Neural cell (in vitro differentiated cells): Measurements from ENCODE around the gene CTNNBL1. TPM values are rescaled to one million over a fixed set of nuclear protein-coding genes. Genes with fewer than 3 reads are reported as not detected.

Experiments used
- H2AFZ ChIP-seq: fragments of 200-600, 300-800 bp; sonication (generic), shearing (Covaris generic); 2 replicates; pipeline ENCODE4 v1.6.0; 2014; ENCODE audit warnings: low read depth, mild to moderate bottlenecking, antibody characterized with exemption, low read length, moderate library complexity
- H3F3A ChIP-seq: fragments of 200-600 bp; shearing (Covaris generic); 2 replicates; pipeline ENCODE4 v1.6.1; 2016; ENCODE audit warnings: mild to moderate bottlenecking, moderate library complexity, mixed read lengths, antibody characterized with exemption, low read length; ENCODE audit not compliant: insufficient read depth, poor library complexity, severe bottlenecking
- H3K27ac ChIP-seq: fragments of 200-600, 300-800 bp; sonication (generic), shearing (Covaris generic); 2 replicates; pipeline ENCODE4 v1.5.1; 2014; ENCODE audit warnings: mild to moderate bottlenecking, low read length, moderate library complexity
- H3K27me3 ChIP-seq: fragments of 300-800, 200-600 bp; sonication (generic), shearing (Covaris generic); 2 replicates; pipeline ENCODE4 v1.6.0; 2014; ENCODE audit warnings: mild to moderate bottlenecking, low read depth, low read length, moderate library complexity; ENCODE audit not compliant: insufficient read depth
- H3K36me3 ChIP-seq: fragments of 300-800, 200-600 bp; sonication (generic), shearing (Covaris generic); 2 replicates; pipeline ENCODE4 v1.5.1; 2014; ENCODE audit warnings: mild to moderate bottlenecking, antibody characterized with exemption, low read length, moderate library complexity; ENCODE audit not compliant: insufficient read depth
- H3K4me2 ChIP-seq: fragments of 300-800, 200-600 bp; sonication (generic), shearing (Covaris generic); 2 replicates; pipeline ENCODE4 v1.6.0; 2014; ENCODE audit warnings: mild to moderate bottlenecking, low read length
- H3K4me3 ChIP-seq: fragments of 300-800, 200-600 bp; sonication (generic), shearing (Covaris generic); 2 replicates; pipeline ENCODE4 v1.5.1; 2014; ENCODE audit warnings: mild to moderate bottlenecking, low read length, moderate library complexity
- H3K79me2 ChIP-seq: fragments of 200-600 bp; shearing (Covaris generic); replicated peaks from 2 replicates; pipeline ENCODE4 v1.6.0; 2014; ENCODE audit warnings: mild to moderate bottlenecking, low read length, moderate library complexity; ENCODE audit not compliant: insufficient read depth
- H3K9ac ChIP-seq: fragments of 300-800, 200-600 bp; sonication (generic), shearing (Covaris generic); 2 replicates; pipeline ENCODE4 v1.6.1; 2016; ENCODE audit warnings: mild to moderate bottlenecking, low read length, mixed read lengths
- H3K9me2 ChIP-seq: fragments of 200-600 bp; shearing (Covaris generic); 2 replicates; pipeline ENCODE4 v1.6.1; 2016; ENCODE audit warnings: mild to moderate bottlenecking, low read length, mixed read lengths; ENCODE audit not compliant: insufficient read depth
- H3K9me3 ChIP-seq: fragments of 200-600, 300-800 bp; sonication (generic), shearing (Covaris generic); 2 replicates; pipeline ENCODE4 v1.6.1; 2016; ENCODE audit warnings: mild to moderate bottlenecking, mixed run types, low read length, moderate library complexity, mixed read lengths
- H4K20me1 ChIP-seq: fragments of 200-600 bp; shearing (Covaris generic); 2 replicates; pipeline ENCODE4 v1.6.1; 2016; ENCODE audit warnings: mild to moderate bottlenecking, mixed run types; ENCODE audit not compliant: insufficient read depth
- EP300 ChIP-seq: fragments of 450-650 bp; conservative IDR thresholded peaks from 2 replicates; pipeline ENCODE4 v1.6.1; 2014; ENCODE audit warnings: antibody characterized with exemption, mild to moderate bottlenecking, moderate library complexity; ENCODE audit not compliant: poor library complexity, severe bottlenecking
- EZH2 ChIP-seq: fragments of 200-600, 300-800 bp; shearing (Covaris generic), sonication (generic); IDR thresholded peaks from 2 replicates; pipeline ENCODE4 v1.6.1; 2014; ENCODE audit warnings: antibody characterized with exemption, low read length, borderline replicate concordance, mild to moderate bottlenecking; ENCODE audit not compliant: insufficient read depth, poor library complexity, severe bottlenecking
- MXI1 ChIP-seq: fragments of 450-650 bp; conservative IDR thresholded peaks from 2 replicates; pipeline ENCODE4 v1.6.1; 2014; ENCODE audit warnings: antibody characterized with exemption, mild to moderate bottlenecking; ENCODE audit not compliant: poor library complexity, severe bottlenecking
- POLR2AphosphoS5 ChIP-seq: IDR thresholded peaks from 2 replicates; pipeline ENCODE4 v1.6.1; 2012
- RAD21 ChIP-seq: fragments of 450-650 bp; conservative IDR thresholded peaks from 2 replicates; pipeline ENCODE4 v1.6.1; 2014; ENCODE audit warnings: antibody characterized with exemption, mild to moderate bottlenecking, moderate library complexity
- SMC3 ChIP-seq: fragments of 450-650 bp; conservative IDR thresholded peaks from 2 replicates; pipeline ENCODE4 v1.6.1; 2014; ENCODE audit warnings: antibody characterized with exemption, mild to moderate bottlenecking, moderate library complexity; ENCODE audit not compliant: poor library complexity
- TAF1 ChIP-seq: IDR thresholded peaks from 2 replicates; pipeline ENCODE4 v1.6.1; 2012; ENCODE audit warnings: low read depth
- polyA plus RNA-seq: library from polyadenylated mRNA; depleted of rRNA; stranded (reverse); fragments of >200 nt; gene quantifications from 2 replicates; pipeline ENCODE4 v1.2.3, GENCODE V29; 2014
- TF ChIP-seq, protein P1 (sequence below): fragments of 450-650 bp; IDR thresholded peaks from 2 replicates; pipeline ENCODE4 v1.5.1; 2014; ENCODE audit warnings: antibody characterized with exemption, mild to moderate bottlenecking, moderate library complexity; ENCODE audit not compliant: poor library complexity, severe bottlenecking
- TF ChIP-seq, protein P2 (sequence below): IDR thresholded peaks from 2 replicates; pipeline ENCODE4 v1.6.1; 2012; ENCODE audit warnings: borderline replicate concordance

The CTNNBL1 gene
- polyA plus RNA-seq, 1 donor from 2014 or later, result 32.6 TPM

DNA sequence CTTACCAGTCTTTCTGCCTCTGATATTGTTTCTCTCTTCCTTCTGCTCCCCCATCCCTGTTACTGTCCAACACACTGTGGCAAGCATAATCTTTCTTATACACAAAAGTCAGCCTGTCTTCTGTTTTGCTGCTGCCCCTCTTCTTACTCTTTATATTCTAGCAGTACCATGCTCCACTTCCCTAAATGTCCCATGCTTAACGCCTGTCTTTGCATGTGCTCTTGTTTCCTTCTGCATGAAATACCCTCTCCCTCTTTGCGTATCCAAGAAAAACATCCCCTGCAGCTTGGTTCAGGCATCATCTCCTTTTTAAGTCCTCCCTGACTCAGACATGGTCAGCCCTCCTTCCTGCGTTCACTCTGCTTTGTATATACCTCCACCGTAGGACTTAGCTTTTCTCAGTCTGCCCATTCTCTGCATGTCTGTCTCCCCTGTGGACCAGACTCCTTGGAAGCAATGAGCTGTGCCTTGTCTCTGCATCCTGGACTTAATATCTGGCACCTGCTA lies 103.9 kb downstream of the CTNNBL1 start:
- no peak for TF ChIP-seq EP300
- Histone ChIP-seq H3K9me3 (no peaks in the 10 kb centered on the region), H3K79me2 (no peaks in the 10 kb centered on the region), H3K27ac (no peak overlapping the region), H4K20me1 (no peaks in the 10 kb centered on the region), H3K4me3 (no peak overlapping the region), H3K27me3 (no peaks in the 10 kb centered on the region), H3K36me3 (no peaks in the 10 kb centered on the region), H3K9me2 (no peaks in the 10 kb centered on the region), H3F3A (no peaks in the 10 kb centered on the region), H3K9ac (no peak overlapping the region), H2AFZ (no peak overlapping the region), H3K4me2 (no peak overlapping the region)

DNA sequence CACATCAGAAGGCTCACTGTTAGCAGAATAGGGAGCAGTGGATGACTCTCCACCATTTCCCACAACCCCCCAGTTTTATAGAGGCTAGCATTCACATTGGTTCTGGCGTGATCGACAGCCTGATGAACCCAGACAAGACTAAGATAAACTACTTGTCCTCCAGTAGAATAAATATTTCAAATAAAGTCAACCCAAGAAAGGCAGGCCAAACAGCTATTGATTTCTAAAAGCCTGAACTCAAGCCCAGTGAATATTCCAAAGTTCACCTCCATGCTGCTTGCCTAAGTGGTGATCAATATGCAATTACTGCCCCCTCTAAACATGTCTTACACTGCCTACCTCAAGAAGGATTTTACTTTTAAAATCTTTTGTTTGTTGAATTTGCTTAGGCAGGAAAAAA lies 104.5 kb downstream of the CTNNBL1 start:
- no peak overlapping the region for H2AFZ ChIP-seq
- H4K20me1 ChIP-seq, result no peaks in the 10 kb centered on the region
- no peaks in the 10 kb centered on the region for H3K9me3 ChIP-seq
- no peaks in the 10 kb centered on the region for H3K27me3 ChIP-seq
- TF ChIP-seq, protein P1, sequence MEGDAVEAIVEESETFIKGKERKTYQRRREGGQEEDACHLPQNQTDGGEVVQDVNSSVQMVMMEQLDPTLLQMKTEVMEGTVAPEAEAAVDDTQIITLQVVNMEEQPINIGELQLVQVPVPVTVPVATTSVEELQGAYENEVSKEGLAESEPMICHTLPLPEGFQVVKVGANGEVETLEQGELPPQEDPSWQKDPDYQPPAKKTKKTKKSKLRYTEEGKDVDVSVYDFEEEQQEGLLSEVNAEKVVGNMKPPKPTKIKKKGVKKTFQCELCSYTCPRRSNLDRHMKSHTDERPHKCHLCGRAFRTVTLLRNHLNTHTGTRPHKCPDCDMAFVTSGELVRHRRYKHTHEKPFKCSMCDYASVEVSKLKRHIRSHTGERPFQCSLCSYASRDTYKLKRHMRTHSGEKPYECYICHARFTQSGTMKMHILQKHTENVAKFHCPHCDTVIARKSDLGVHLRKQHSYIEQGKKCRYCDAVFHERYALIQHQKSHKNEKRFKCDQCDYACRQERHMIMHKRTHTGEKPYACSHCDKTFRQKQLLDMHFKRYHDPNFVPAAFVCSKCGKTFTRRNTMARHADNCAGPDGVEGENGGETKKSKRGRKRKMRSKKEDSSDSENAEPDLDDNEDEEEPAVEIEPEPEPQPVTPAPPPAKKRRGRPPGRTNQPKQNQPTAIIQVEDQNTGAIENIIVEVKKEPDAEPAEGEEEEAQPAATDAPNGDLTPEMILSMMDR, result no peak
- TF ChIP-seq EZH2 (no peak), SMC3 (no peak), EP300 (no peak), TAF1 (no peak), MXI1 (no peak), RAD21 (no peak), POLR2AphosphoS5 (no peak)
- TF ChIP-seq, protein P2, sequence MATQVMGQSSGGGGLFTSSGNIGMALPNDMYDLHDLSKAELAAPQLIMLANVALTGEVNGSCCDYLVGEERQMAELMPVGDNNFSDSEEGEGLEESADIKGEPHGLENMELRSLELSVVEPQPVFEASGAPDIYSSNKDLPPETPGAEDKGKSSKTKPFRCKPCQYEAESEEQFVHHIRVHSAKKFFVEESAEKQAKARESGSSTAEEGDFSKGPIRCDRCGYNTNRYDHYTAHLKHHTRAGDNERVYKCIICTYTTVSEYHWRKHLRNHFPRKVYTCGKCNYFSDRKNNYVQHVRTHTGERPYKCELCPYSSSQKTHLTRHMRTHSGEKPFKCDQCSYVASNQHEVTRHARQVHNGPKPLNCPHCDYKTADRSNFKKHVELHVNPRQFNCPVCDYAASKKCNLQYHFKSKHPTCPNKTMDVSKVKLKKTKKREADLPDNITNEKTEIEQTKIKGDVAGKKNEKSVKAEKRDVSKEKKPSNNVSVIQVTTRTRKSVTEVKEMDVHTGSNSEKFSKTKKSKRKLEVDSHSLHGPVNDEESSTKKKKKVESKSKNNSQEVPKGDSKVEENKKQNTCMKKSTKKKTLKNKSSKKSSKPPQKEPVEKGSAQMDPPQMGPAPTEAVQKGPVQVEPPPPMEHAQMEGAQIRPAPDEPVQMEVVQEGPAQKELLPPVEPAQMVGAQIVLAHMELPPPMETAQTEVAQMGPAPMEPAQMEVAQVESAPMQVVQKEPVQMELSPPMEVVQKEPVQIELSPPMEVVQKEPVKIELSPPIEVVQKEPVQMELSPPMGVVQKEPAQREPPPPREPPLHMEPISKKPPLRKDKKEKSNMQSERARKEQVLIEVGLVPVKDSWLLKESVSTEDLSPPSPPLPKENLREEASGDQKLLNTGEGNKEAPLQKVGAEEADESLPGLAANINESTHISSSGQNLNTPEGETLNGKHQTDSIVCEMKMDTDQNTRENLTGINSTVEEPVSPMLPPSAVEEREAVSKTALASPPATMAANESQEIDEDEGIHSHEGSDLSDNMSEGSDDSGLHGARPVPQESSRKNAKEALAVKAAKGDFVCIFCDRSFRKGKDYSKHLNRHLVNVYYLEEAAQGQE, result no peak
- no peaks in the 10 kb centered on the region for H3K79me2 ChIP-seq
- no peaks in the 10 kb centered on the region for H3K36me3 ChIP-seq
- no peaks in the 10 kb centered on the region for H3F3A ChIP-seq
- H3K9ac ChIP-seq, result no peak overlapping the region
- no peaks in the 10 kb centered on the region for H3K9me2 ChIP-seq
- H3K27ac ChIP-seq, result no peak overlapping the region
- no peak overlapping the region for H3K4me3 ChIP-seq
- H3K4me2 ChIP-seq, result no peak overlapping the region

DNA sequence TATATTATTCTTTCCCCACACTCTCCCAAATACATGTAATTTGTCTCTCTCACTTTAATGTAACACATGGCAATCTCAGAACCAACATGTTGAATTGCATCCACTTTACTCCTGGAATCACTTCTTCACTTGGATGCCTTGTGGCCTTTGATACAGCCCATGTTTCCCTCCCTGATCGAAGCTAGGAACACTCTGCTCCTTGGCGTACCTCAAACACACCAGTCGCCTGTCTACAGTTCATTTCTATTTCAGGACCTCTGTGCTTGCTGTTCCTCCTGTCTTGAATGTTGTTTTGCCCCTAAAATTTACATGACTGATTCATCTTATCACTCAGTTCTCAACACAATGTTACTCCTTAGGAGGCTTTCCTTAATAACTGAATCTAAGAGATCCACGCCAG lies 106.8 kb downstream of the CTNNBL1 start:
- TF ChIP-seq, protein P1, result no peak
- TF ChIP-seq SMC3 (no peak), POLR2AphosphoS5 (no peak), TAF1 (no peak), EZH2 (no peak), MXI1 (no peak)
- TF ChIP-seq, protein P2, result no peak
- H3K9me3 ChIP-seq, result no peaks in the 10 kb centered on the region
- no peak overlapping the region for H3K4me3 ChIP-seq
- H3K9ac ChIP-seq, result no peak overlapping the region
- H4K20me1 ChIP-seq, result no peaks in the 10 kb centered on the region
- no peaks in the 10 kb centered on the region for H3K36me3 ChIP-seq
- H3K4me2 ChIP-seq, result no peak overlapping the region
- no peak overlapping the region for H2AFZ ChIP-seq
- H3K27me3 ChIP-seq, result no peaks in the 10 kb centered on the region
- H3F3A ChIP-seq, result no peaks in the 10 kb centered on the region
- no peaks in the 10 kb centered on the region for H3K79me2 ChIP-seq
- no peaks in the 10 kb centered on the region for H3K9me2 ChIP-seq
- H3K27ac ChIP-seq, result no peak overlapping the region
